Mesenchymal stem cell (in vitro differentiated cells and primary cell): Measurements from ENCODE around the gene CTSZ.

Source experiments
- DNase-seq: peaks from one replicate; pipeline ENCODE4 v3.0.0-alpha.2; 2013
- H2AFZ ChIP-seq: one replicate; pipeline ENCODE4 v1.6.1; 2013; ENCODE audit warnings: low read depth, mild to moderate bottlenecking, control low read depth, inconsistent platforms, low read length, moderate library complexity
- H2AK5ac ChIP-seq: 2 replicates; pipeline ENCODE4 v1.6.1; 2013; ENCODE audit warnings: low read length, moderate library complexity, mild to moderate bottlenecking, inconsistent platforms; ENCODE audit not compliant: severe bottlenecking
- H2BK120ac ChIP-seq: one replicate; pipeline ENCODE4 v1.6.1; 2013; ENCODE audit warnings: low read depth, mild to moderate bottlenecking, inconsistent platforms, low read length, moderate library complexity
- H2BK12ac ChIP-seq, 2 experiments: one replicate each; pipeline ENCODE4 v1.6.1; 2013; ENCODE audit warnings: inconsistent platforms in 2 of 2, low read length in 2 of 2, mild to moderate bottlenecking in 2 of 2, moderate library complexity in 2 of 2, control low read depth in 1 of 2
- H2BK15ac ChIP-seq: one replicate; pipeline ENCODE4 v1.6.1; 2013; ENCODE audit warnings: mild to moderate bottlenecking, low read depth, inconsistent platforms; ENCODE audit not compliant: poor library complexity, severe bottlenecking
- H2BK5ac ChIP-seq: 2 replicates; pipeline ENCODE4 v1.6.1; 2013; ENCODE audit warnings: low read depth, mild to moderate bottlenecking, low read length, control low read depth, inconsistent platforms; ENCODE audit not compliant: poor library complexity, severe bottlenecking
- H3K14ac ChIP-seq, 2 experiments: one replicate each; pipeline ENCODE4 v1.6.1; 2013; ENCODE audit warnings: inconsistent platforms in 2 of 2, low read length in 2 of 2, control low read depth in 1 of 2, mild to moderate bottlenecking in 1 of 2, moderate library complexity in 1 of 2
- H3K18ac ChIP-seq, 2 experiments: one replicate each; pipeline ENCODE4 v1.6.1; 2013; ENCODE audit warnings: inconsistent platforms in 2 of 2, low read length in 2 of 2, control low read depth in 1 of 2, low read depth in 1 of 2, mild to moderate bottlenecking in 1 of 2
- H3K23ac ChIP-seq, 2 experiments: one replicate each; pipeline ENCODE4 v1.6.1; 2013; ENCODE audit warnings: inconsistent platforms in 2 of 2, low read length in 2 of 2, mild to moderate bottlenecking in 2 of 2, moderate library complexity in 2 of 2, control low read depth in 1 of 2
- H3K27ac ChIP-seq: 2 replicates; pipeline ENCODE4 v1.5.1; 2013; ENCODE audit warnings: mild to moderate bottlenecking, moderate library complexity, low read length, control low read depth, inconsistent platforms; ENCODE audit not compliant: poor library complexity, severe bottlenecking
- H3K27me3 ChIP-seq, 2 experiments: 2 replicates each; pipeline versions ENCODE4 v1.6.1 to v1.7.0; 2013; ENCODE audit warnings: low read length in 2 of 2, mild to moderate bottlenecking in 2 of 2, moderate library complexity in 2 of 2, control low read depth in 1 of 2, inconsistent platforms in 1 of 2; ENCODE audit not compliant: control insufficient read depth in 1 of 2, insufficient read depth in 1 of 2
- H3K36me3 ChIP-seq, 2 experiments: 2 replicates each; pipeline versions ENCODE4 v1.6.1 to v1.7.0; 2013; ENCODE audit warnings: low read length in 2 of 2, control low read depth in 1 of 2, inconsistent platforms in 1 of 2, low read depth in 1 of 2, mild to moderate bottlenecking in 1 of 2; ENCODE audit not compliant: insufficient read depth in 2 of 2, control insufficient read depth in 1 of 2
- H3K4ac ChIP-seq, 2 experiments: one replicate each; pipeline ENCODE4 v1.6.1; 2013; ENCODE audit warnings: inconsistent platforms in 2 of 2, low read length in 2 of 2, mild to moderate bottlenecking in 2 of 2, moderate library complexity in 2 of 2, control low read depth in 1 of 2, low read depth in 1 of 2
- H3K4me1 ChIP-seq: 2 replicates; pipeline ENCODE4 v1.6.1; 2013; ENCODE audit warnings: low read depth, low read length, control low read depth; ENCODE audit not compliant: control insufficient read depth, insufficient read depth
- H3K4me2 ChIP-seq: 2 replicates; pipeline ENCODE4 v1.6.1; 2013; ENCODE audit warnings: low read length, mild to moderate bottlenecking, inconsistent platforms; ENCODE audit not compliant: poor library complexity, severe bottlenecking
- H3K4me3 ChIP-seq, 2 experiments: 2 replicates each; pipeline versions ENCODE4 v1.5.1 to v1.7.0; 2013; ENCODE audit warnings: low read length in 2 of 2, mild to moderate bottlenecking in 2 of 2, control low read depth in 1 of 2, low read depth in 1 of 2; ENCODE audit not compliant: insufficient read depth in 1 of 2
- H3K79me1 ChIP-seq: replicated peaks from 2 replicates; pipeline ENCODE4 v1.6.1; 2013; ENCODE audit warnings: mild to moderate bottlenecking, control low read depth, low read length, inconsistent platforms; ENCODE audit not compliant: poor library complexity, severe bottlenecking
- H3K9ac ChIP-seq: 2 replicates; pipeline ENCODE4 v1.7.0; 2013; ENCODE audit warnings: mild to moderate bottlenecking, low read length, moderate library complexity
- H3K9me3 ChIP-seq: 2 replicates; pipeline ENCODE4 v1.7.0; 2013; ENCODE audit warnings: mild to moderate bottlenecking, low read length; ENCODE audit not compliant: control insufficient read depth
- H4K8ac ChIP-seq: one replicate; pipeline ENCODE4 v1.6.1; 2013; ENCODE audit warnings: inconsistent platforms, mild to moderate bottlenecking, low read length, moderate library complexity
- H4K91ac ChIP-seq: one replicate; pipeline ENCODE4 v1.6.1; 2013; ENCODE audit warnings: mild to moderate bottlenecking, low read length, inconsistent platforms
- WGBS: methylation state at CpG from one replicate; pipeline ENCODE4 v1.1.7; 2013; ENCODE audit warnings: mixed read lengths; 5-methylcytosine and 5-hydroxymethylcytosine counted together

The CTSZ gene

DNA sequence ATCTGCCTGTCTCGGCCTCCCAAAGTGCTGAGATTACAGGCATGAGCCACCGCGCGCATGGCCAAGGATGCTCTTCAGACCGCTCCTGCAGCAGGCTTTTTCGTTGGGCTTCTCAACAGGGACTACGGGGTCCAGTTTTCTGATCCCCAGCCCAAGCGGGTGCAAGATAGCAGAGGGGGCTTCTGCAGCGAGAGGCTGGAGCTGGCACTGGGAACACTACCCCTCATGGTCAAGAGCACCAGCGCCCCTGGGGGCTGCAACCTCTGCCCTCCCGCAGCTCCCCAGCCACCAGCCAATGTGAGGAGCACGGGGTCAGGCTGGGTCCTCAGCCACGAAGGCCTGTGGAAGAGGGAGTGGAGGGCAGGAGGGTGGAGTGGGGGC is 6.0 kb downstream of the CTSZ start:
- Histone ChIP-seq H2BK5ac (no peak overlapping the region), H2BK15ac (no peak overlapping the region), H3K9me3 (no peaks in the 10 kb centered on the region), H2BK120ac (no peak overlapping the region), H3K18ac (no peak overlapping the region), H3K4me1 (peaks cover 15% of the 10 kb centered on the region), H3K79me1 (peaks cover 37% of the 10 kb centered on the region), H4K8ac (no peak overlapping the region), H3K4me3 (no peak overlapping the region), H2AK5ac (no peak overlapping the region), H3K27me3 (no peaks in the 10 kb centered on the region), H3K36me3 (peaks cover 61 to 76% of the 10 kb centered on the region in 2 experiments), H3K23ac (no peak overlapping the region), H3K14ac (no peak overlapping the region), H3K4me2 (no peak overlapping the region), H3K4ac (no peak overlapping the region), H2BK12ac (no peak overlapping the region), H2AFZ (no peak overlapping the region), H3K27ac (no peak overlapping the region), H3K9ac (no peak overlapping the region), H4K91ac (no peak overlapping the region)
- DNase-seq: no peak
- WGBS: 91% methylated on average over 13 of the region's 13 CpGs

DNA sequence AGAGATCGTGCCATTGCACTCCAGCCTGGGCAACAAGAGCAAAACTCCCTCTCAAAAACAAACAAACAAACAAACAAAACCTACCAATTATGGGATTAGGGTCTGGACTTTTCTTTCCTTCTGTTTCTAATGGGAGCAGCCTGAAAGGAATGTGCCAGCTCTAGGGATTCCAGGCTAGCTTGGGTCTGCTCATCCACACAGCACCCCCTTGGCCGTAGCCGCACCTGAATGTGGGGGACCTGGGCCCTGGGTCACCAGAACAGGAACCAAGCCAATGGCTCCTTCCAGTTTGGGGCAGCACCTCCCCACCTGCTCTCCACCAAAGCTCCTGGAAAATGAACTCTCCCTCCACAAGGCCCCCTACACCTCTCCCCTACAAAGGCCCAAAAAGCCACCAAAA is 6.7 kb downstream of the CTSZ start:
- H2BK12ac ChIP-seq: no peak overlapping the region
- no peak overlapping the region for H3K23ac ChIP-seq
- H2BK5ac ChIP-seq: no peak overlapping the region
- H4K8ac ChIP-seq: no peak overlapping the region
- peaks cover 68 to 79% of the 10 kb centered on the region in 2 experiments for H3K36me3 ChIP-seq
- peaks cover 13% of the 10 kb centered on the region for H3K4me1 ChIP-seq
- H3K27me3 ChIP-seq: no peaks in the 10 kb centered on the region
- no peak overlapping the region for H3K27ac ChIP-seq
- no peak overlapping the region for H2AFZ ChIP-seq
- no peak overlapping the region for H3K4ac ChIP-seq
- no peak overlapping the region for H3K4me3 ChIP-seq
- no peak for DNase-seq
- H2BK15ac ChIP-seq: no peak overlapping the region
- H3K9ac ChIP-seq: no peak overlapping the region
- H4K91ac ChIP-seq: no peak overlapping the region
- H3K4me2 ChIP-seq: no peak overlapping the region
- H3K79me1 ChIP-seq: peaks cover 31% of the 10 kb centered on the region
- H2BK120ac ChIP-seq: no peak overlapping the region
- H2AK5ac ChIP-seq: no peak overlapping the region
- no peak overlapping the region for H3K14ac ChIP-seq
- H3K18ac ChIP-seq: no peak overlapping the region
- 65% methylated on average over 2 of the region's 3 CpGs for WGBS
- H3K9me3 ChIP-seq: no peaks in the 10 kb centered on the region

DNA sequence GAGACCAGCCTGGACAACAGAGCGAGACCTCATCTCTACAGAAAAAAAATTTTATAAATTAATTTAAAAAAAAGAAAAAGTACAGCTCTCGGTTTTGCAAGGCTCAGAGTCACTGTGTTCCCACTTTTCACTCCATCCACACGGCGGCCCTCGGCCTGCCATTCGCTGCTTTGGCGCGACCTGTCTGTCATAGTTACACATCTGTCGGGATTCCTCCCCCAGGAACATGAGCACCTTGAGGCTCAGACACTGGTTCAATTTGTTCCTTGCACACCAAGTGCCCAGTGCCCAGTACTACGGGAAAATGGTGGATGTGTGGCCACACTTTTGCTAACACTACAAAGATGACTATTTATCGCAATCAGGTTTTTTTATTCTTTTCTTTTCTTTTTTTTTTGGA is 8.4 kb downstream of the CTSZ start:
- Histone ChIP-seq H4K91ac (no peak overlapping the region), H3K4me3 (no peak overlapping the region)
- WGBS: 93% methylated on average over 10 of the region's 11 CpGs

DNA sequence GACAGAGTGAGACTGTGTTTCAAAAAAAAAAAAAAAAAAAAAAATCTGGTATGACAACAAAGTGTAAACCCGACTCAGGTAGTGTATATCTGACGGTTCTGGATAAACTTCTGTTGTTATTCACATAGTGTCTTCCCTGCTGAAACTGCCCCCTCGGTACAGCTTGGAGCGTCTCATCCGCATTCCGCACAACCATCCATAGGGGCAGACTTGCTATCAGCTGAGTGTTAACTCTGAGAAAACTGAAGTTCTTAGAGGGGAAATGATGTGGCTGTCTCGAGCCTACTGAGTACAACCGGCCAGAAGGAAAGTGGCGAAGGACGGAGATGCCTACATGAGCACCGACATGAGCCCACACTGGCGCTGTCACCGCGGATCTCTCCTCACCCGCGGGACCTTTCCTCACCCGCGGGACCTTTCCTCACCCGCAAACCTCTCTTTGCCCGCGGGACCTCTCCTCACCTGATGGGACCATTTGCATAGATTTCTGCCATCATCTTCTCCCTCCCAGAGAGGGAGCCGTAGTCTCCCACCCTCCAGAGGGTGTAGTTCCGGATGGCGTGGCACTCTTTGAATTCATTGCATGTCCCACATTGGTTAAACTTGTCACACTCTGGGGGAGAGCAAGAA is 9.8 kb downstream of the CTSZ start:
- Histone ChIP-seq H2AK5ac (no peak overlapping the region), H3K27ac (no peak overlapping the region), H3K4me3 (no peak overlapping the region), H3K36me3 (peaks cover 75 to 88% of the 10 kb centered on the region in 2 experiments), H4K8ac (no peak overlapping the region), H3K4ac (no peak overlapping the region), H3K27me3 (no peaks in the 10 kb centered on the region), H3K9ac (no peak overlapping the region), H3K18ac (no peak overlapping the region), H3K23ac (no peak overlapping the region), H3K4me1 (peaks cover 18% of the 10 kb centered on the region), H2BK15ac (no peak overlapping the region), H3K9me3 (no peaks in the 10 kb centered on the region), H3K79me1 (peaks cover 16% of the 10 kb centered on the region), H2BK120ac (no peak overlapping the region), H2BK5ac (no peak overlapping the region), H3K14ac (no peak overlapping the region), H3K4me2 (no peak overlapping the region), H2AFZ (no peak overlapping the region), H2BK12ac (no peak overlapping the region), H4K91ac (no peak overlapping the region)
- no peak for DNase-seq
- 97% methylated on average over 24 of the region's 24 CpGs for WGBS

More for the DNA sequence above, 8.4 kb downstream of the CTSZ start:
- H2BK12ac ChIP-seq: no peak overlapping the region
- no peak overlapping the region for H2BK15ac ChIP-seq
- peaks cover 78 to 80% of the 10 kb centered on the region in 2 experiments for H3K36me3 ChIP-seq
- H3K27me3 ChIP-seq: no peaks in the 10 kb centered on the region
- H2AFZ ChIP-seq: no peak overlapping the region
- H3K14ac ChIP-seq: no peak overlapping the region
- no peak for DNase-seq
- H3K4ac ChIP-seq: no peak overlapping the region
- H3K9me3 ChIP-seq: no peaks in the 10 kb centered on the region
- H3K9ac ChIP-seq: no peak overlapping the region
- no peak overlapping the region for H3K4me2 ChIP-seq
- H3K18ac ChIP-seq: no peak overlapping the region
- H3K23ac ChIP-seq: no peak overlapping the region
- no peak overlapping the region for H2BK5ac ChIP-seq
- H3K27ac ChIP-seq: no peak overlapping the region
- peaks cover 25% of the 10 kb centered on the region for H3K79me1 ChIP-seq
- H2AK5ac ChIP-seq: no peak overlapping the region
- peaks cover 13% of the 10 kb centered on the region for H3K4me1 ChIP-seq
- no peak overlapping the region for H4K8ac ChIP-seq
- H2BK120ac ChIP-seq: no peak overlapping the region
